OCI-LY1 (cell line): ENCODE measurements around the gene TRIM66.

Experiments used
- CTCF ChIP-seq: fragments of 200-600 bp; sonication (generic), shearing (Covaris generic); IDR thresholded peaks from 2 replicates; pipeline ENCODE4 v1.5.1; 2017; ENCODE audit warnings: mild to moderate bottlenecking, antibody characterized with exemption, low read length, moderate library complexity, mixed read lengths
- EZH2 ChIP-seq: fragments of 200-600 bp; sonication (generic), shearing (Covaris generic); IDR thresholded peaks from 2 replicates; pipeline ENCODE4 v1.8.0; 2017; ENCODE audit warnings: borderline replicate concordance, mixed run types, mild to moderate bottlenecking, antibody characterized with exemption, low read length, moderate library complexity, mixed read lengths

DNA sequence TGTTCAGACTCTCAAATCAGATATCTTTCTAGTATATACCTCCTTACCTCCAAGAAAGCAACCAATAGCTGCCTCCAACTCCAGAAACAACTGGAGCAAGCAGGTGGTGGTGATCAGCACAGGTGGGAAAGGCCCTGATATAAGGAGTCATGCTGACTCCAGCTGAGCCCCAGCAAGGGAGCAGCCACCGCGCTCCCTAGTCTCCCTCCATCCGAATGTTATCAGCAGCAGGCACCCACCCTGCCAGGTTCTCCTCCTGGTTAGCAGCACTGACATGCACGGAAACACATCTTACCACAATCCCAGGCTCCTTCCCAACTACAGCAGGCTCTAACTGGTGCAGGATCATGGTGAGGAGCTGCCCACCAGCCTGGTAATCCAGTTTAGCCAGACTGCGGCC lies 69.9 kb downstream of the TRIM66 start:
- TF ChIP-seq CTCF = no peak
- TF ChIP-seq EZH2 = no peak
